Measurements from ENCODE around the gene KDM1B.

Gene KDM1B, protein sequence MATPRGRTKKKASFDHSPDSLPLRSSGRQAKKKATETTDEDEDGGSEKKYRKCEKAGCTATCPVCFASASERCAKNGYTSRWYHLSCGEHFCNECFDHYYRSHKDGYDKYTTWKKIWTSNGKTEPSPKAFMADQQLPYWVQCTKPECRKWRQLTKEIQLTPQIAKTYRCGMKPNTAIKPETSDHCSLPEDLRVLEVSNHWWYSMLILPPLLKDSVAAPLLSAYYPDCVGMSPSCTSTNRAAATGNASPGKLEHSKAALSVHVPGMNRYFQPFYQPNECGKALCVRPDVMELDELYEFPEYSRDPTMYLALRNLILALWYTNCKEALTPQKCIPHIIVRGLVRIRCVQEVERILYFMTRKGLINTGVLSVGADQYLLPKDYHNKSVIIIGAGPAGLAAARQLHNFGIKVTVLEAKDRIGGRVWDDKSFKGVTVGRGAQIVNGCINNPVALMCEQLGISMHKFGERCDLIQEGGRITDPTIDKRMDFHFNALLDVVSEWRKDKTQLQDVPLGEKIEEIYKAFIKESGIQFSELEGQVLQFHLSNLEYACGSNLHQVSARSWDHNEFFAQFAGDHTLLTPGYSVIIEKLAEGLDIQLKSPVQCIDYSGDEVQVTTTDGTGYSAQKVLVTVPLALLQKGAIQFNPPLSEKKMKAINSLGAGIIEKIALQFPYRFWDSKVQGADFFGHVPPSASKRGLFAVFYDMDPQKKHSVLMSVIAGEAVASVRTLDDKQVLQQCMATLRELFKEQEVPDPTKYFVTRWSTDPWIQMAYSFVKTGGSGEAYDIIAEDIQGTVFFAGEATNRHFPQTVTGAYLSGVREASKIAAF

DNA sequence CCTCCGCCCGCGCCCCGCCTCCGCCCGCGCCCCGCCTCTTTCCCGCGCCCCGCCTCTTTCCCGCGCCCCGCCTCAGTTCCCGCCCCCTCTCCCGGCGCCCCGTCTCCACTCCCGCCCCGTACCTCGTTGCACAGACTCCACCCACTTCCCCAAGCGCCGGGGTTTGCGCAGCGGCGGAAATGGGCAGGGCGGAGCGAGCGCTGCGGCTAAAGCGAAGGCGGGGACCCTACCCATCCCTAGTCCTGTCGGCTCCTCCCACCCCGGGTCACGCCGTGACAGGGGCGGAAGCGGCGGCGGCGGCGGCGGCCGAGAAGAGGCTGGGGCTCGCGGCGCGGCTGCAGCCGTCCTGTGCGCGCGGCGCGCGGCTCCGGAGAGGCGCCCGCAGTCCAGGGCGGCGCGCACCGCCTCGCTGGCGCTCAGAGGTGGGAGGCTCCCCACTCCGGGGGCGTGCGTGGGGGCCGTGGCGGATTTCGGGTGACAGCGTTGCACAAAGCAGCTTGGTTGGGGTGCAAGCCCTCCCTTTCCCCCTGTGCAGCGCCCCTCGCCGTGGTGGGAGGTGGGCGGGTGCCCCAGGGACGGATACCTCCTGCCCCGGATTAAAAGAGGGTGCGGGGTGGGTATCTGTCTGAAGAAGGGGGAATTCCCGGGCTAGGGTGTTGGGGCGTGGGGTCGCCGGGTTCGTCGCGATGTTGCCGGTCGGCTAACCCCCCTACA lies at the start of gene KDM1B:
TSS of gene KDM1B (plus strand) at position 273 of the 714 bp plus-strand sequence. CDS start 4,474 bp downstream, outside the sequence.
- peak; percentile 98 for DNase-seq (ENCODE audit: low spot score)

DNA sequence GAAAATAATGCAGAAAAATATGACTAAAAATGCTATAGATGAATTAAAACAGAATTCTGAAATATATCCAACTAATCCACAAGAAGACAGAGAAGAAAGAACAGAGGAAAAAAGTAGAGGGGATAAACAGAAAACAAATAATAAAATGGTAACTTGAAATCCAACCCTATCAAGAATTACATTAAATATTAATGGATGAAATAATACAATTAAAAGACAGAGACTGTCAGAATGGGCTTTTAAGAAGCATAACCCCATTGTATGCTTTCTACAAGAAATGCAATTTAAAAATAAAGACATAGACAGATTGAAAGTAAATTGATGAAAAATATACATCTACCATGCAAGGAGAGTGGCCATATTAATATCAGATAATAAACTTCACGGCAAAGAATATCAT lies 48.2 kb upstream of the KDM1B start:
- no peak for DNase-seq (ENCODE audit: low spot score)

DNA sequence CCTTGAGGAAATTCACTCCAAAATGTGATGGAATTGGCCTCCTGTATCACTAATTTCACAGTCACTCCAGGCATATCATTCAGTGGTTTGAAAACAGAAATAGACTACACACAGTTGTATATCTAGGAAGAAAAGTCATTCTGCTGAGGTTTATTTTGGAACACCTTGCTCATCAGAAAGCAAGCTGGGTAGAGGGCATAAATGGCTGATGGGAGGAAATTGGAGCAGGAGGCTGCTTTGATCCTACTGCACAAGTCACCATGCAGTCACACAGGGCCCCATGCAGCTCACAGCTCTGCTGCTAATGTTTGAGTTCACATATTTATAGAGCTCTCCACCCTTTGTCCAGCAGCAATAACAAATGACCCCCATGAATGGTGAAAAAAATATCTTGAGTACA lies 45.1 kb upstream of the KDM1B start:
- DNase-seq (ENCODE audit: low spot score), result no peak

DNA sequence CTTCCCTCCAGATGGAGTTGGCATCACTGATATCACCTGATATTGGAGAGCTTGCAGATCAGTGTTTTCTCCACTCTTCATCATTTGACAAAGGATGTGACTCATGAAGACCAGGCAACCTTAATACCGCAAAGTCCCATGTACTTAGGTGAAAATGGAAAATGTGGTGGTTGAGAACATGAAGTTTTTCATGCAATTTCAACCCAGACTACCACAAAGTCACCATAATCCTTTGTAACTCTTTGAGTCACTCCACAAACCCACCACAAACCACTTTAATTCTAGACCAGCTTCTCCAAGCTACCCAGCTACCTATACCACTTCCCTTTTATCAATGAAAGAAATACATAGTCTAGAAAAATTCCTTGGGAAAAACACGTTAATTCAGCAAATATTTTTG lies 39.9 kb upstream of the KDM1B start:
- DNase-seq (ENCODE audit: low spot score), result no peak

DNA sequence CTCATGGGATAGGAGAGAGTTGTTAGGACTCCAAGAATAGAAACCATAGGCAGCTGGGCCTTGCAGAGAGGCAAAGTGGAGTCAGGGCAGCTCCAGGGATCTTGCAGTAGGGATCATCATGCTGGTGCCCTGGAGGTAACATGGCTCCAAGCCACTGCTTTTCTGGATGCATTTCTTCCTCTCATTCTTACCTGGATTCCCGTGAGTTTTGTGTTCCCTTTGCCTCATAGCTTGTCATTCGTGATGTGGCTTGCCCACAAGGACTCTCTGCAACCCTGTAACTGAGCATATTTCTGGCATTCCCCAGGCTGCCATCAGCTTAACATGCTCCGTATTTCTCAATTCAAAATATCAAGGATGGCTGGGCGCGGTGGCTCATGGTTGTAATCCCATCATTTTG lies 38.1 kb upstream of the KDM1B start:
- no peak for DNase-seq (ENCODE audit: low spot score)

DNA sequence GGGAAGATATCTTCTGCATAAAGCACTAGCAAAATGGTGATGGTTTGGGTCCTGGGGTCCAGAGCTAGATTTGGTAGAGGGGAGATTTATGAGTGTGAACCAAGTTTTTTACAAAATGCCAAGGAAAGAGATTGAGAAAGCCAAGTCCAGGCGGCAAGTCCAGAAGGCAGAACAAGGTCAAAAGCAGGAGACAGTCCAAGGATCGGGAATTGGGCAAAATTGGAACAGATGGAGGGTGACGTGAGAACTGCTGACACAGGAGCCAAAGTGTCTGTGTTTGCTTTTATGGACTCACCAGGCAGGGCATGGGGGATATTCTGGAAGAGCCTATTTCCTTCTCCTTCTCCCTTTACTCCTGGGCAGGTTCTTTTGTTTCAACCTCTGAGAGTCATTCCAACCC lies 36.9 kb upstream of the KDM1B start:
- no peak for DNase-seq (ENCODE audit: low spot score)

DNA sequence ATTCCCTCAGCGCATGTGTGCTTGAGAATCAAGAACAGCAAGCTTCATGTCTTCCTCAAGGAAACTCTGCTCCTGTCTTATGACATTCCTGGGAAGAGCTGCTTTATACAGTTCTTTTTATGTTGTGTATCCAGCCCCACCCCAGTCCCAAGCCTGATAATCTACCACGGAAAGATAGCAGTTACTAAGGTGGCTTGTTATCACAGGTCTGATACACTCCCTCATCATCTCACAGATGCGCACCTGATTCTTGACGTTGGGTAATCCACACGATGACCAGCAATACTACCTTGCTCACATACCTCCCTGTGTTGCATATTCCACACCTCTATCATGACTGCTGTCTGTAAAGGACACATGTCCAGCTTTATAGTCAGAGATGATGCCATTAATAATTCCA lies 36.0 kb upstream of the KDM1B start:
- DNase-seq (ENCODE audit: low spot score), result no peak

DNA sequence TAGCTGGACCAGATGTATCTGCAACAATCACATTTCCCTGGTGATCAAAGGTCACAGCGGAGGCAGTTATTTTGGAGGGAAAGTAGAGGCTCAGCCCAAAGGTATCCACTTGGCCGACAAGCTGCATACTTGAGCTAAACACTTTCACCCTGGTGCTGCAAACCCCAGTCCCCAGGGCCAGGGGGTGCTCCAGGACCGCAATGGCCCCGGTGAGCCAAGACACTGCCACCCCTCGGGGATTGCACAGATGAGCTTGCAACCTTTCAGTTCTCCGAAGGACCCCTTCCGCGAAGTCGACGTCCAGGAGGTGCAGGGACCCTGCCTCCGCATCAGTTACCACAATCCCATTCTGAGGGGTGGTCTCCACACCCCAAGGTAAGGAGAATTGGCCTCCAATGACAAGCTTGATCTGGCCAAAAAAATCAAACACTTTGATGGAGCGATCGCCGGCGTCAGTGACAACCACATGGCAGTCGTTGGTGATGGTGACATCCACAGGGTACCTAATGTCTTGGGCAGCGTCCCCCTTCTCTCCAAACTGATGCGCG lies 33.6 kb upstream of the KDM1B start:
- DNase-seq (ENCODE audit: low spot score), result peak; percentile 42

DNA sequence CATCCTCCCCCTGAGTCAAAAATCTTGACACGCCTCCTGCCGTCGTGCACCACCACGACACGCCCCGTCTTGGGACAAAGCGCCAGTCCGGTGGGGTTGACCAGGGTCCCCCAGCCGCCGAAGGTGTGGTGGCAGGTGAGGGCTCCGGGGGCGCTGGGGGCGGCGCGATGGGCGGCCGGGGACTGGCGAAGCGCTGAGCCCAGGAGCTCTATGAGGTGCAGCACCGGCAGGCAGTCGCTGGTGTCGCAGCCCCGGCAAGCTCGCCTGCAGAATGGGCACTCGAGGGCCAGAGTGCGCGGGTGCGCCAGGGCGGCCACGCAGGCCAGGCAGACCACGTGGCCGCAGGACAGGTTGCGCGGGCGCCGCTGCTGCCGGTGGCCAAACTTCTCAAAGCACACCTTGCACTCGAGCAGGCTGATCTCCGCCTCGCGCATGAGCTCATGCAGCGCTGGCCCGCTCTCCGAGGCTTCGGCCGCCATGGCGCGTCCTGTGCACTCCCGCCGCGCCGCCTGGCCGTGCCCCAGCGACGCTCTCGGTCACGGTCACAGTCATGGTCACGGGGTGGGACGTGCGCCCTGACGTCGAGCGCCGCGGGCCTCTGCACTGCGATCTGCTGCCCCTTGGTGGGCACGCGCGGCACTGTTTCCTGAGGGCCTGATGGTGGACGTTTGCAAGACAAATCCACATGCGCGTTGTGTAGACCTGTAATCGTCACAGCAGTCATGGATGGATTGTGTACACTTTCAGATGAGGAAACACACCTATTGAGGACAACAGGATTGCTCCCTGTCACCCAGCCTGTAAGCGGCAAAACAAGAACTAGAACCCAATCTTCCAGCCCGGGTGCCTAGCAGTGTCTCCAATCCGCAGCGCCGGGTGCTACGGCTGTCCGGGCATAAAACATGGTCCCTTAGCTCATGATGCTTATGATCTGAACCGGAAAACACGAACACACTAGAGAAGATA lies 32.8 kb upstream of the KDM1B start, which contains the start of gene NHLRC1:
TSS of gene NHLRC1 (minus strand) at position 550 of the 966 bp plus-strand sequence. CDS start at position 479, 71 bp downstream.
- peak; percentile 88 for DNase-seq (ENCODE audit: low spot score)

DNA sequence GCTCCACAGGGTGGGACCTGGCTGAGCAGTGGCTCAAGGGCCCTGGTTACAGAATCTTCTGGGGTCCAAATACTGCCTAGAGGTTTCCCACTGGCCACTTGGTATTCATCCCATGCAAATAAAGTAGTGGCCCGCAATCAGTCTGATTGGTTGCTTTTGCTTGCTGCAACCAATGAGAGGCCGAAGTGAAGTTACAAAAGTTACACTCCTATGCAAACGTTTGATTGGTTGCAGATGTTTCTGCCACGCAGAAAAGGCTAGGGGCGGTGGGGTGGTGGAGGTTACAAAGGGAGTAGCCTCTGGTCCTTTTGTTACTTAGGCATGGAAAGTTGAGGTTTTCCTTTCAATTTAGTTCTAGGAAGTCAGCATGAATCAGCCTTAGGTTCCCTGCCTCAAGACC lies 29.1 kb upstream of the KDM1B start:
- DNase-seq (ENCODE audit: low spot score), result no peak

DNA sequence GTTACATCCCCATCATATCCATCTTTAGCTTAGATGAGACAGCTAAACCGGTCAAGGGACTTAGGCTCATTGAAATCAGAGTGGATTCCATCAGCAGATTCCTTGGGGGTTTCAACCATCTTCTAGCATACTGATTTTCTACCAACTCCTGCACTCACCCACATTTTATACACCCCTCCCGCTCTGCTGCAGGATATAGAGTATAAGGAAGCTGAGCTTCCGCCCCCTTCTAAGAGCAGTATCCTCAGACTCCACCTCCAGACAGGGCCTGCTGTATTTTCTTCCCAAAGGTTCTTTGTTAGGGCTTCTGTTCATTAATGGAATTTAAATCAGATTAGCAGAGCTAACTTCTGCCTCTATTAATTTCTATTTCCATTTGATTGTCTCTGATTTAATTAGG lies 22.9 kb upstream of the KDM1B start:
- no peak for DNase-seq (ENCODE audit: low spot score)

DNA sequence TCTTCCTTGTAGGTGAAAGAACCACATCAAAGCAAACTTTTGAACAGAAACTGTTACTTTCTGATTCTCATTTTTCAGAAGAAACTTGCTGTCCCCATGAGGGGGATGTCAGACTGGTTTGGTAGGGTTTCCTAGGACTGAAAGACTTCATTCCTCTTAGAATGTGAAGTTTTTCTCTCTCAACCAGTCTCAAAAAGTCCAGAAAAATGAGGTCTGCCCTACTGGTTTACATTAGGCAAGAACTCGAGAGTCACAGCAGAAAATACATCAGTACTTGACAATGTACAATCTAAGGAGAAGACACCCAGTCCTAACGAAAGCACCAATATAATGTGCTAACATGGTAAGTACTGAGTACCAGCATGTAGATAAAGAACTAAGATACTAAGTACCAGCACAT lies 20.1 kb upstream of the KDM1B start:
- DNase-seq (ENCODE audit: low spot score), result no peak

DNA sequence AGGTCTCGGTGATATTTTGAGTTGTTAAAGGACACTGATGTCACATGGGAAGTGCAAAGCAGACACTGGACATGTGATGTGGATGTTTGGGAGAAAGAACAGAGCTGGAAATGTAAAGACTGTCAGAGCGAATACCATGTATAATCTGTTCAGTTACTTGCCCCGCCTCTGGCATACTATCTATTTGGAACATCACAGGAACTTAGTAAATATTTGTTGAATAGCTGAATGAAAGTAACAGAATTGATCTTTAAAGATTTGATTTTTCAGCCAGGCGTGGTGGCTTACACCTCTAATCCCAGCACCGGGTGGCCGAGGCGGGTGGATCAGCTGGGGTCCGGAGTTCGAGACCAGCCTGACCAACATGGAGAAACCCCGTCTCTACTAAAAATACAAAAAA lies 19.0 kb upstream of the KDM1B start:
- DNase-seq (ENCODE audit: low spot score), result no peak

DNA sequence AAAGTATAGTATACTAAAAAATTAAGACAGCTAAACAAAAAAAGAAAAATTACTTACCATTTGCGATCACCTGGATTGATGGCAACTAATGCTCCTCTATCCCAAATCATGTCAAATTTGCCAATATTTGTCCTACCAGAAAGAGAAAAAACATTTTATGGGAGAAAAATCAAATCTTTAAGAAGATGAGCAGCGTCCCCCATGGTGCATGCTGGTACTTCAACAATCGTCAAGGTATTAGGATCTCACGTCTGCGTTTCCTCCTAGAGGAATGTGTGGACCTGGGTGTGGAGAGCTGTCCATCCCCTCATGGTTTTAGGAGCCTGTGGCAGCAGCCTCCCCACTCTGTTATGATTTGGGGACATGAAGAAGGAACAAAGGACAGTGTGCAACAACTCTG lies 16.3 kb upstream of the KDM1B start:
- no peak for DNase-seq (ENCODE audit: low spot score)

DNA sequence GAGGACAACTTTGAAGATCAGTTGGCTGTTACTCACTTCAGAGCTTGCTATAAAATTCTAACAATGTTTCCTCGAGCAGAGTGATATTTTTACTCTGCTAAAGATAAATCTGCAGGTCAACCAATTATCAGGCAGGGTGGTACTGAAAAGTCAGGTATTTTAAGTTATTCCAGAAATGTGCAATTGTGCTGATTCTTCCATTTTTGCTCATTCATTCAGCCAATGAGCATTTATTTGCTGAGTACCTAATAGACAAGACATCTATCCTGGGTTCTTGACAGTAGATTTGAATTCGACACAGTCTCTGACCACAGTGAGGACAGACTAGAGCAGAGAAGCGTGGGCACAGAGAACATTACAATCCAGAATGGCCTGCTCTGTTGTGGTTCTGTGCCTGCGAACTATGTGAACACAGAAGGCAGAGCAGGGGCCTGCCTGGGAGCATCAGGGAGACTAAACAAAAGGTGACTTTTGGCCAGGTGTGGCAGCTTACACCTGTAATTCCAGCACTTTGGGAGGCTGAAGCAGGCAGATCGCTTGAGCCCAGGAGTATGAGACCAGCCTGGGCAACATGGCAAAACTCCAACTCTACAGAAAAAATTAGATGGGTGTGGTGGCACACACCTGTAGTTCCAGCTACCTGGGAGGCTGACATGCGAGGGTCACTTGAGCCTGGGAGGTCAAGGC lies 15.1 kb upstream of the KDM1B start:
- no peak for DNase-seq (ENCODE audit: low spot score)

DNA sequence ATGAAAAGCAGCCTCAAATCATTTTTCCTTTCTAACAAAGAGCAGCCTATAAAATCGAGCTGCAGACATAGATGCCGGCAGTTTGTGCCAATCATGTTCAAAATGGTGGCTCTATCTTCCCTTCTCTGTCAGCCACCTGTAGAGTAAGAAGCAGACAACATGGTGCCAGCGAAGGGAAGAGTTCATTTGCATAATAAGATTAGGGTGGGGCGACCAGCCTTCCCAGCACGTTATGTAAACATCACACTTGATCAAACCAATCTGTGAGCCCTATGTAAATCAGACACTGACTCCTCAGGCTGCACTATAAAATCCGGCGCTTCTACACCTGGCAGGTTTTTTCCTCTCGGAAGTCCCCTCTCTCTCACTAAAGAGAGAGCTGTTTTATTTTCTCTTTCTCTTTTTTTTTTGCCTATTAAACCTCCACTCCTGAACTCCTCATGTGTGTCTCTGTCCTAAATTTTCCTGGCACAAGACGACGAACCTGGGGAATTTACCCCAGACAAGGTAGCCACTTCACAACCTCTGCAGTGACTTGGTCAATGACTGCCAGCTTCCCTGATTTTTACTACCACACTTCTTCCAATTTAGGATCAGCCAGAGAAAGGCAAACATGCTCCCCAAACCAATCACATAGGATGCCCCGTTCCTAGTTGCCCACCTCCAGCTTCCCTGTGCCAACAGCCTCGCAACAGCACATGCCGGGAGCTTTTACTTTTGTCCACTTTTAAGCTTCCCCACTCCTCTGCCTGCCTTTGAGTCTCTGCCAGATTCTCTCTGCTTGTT lies 13.2 kb upstream of the KDM1B start:
- no peak for DNase-seq (ENCODE audit: low spot score)

DNA sequence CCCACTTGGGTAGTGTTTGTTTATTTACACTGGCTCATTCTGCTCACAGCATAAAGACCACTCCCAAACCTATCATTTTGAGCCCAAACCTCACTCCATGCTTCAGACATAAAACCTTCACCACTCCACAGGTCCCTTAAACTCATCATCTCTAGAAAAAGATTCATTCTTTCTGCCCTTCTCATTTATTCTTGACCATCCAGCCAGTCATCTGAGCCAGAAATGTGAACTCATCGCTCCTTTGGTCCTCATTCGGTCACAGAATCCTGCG lies 12.7 kb upstream of the KDM1B start:
- no peak for DNase-seq (ENCODE audit: low spot score)

DNA sequence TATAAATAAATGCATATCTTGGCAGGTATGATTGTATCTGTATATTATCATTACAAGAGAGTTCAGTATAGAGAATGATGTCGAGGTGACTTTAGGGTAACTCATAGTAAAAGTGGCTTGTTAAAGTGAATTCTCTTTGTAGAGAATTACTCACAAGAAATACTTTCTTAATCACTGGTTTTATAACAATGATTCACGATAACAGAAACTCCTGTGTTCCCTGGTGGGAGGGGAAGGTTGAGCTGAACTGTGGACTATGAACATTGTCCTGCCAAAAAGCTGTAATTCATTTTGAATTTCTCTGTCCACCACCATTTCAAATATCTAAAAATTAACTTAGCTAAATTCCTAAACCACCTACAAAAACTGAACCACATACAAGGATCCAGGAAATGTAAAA lies 8.1 kb upstream of the KDM1B start:
- DNase-seq (ENCODE audit: low spot score), result no peak

DNA sequence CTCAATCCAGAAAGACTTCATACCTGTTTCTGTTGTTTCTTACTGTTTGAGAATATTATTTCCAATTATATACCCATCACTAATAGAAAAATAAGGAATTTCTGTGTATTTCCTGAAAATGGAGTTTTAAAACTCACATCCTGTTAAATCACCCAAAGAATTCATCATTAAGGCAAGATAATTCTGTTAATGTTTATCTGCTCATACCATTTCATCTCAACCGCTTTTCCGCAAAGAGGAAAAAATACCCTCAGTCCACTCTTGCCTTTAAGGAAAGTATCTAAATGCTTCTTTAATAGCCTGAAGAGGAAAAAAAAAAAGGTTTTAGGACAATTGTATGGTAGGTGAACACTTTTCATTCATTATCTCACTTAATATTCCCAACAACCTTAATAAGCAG lies 7.6 kb upstream of the KDM1B start:
- no peak for DNase-seq (ENCODE audit: low spot score)

All from iPS-NIHi11 (cell line).